Panc1 (cell line): ENCODE results near the gene NPAS3.

ENCODE experiments used
- POLR2AphosphoS5 ChIP-seq: IDR thresholded peaks from 2 replicates; pipeline ENCODE4 v1.6.1; 2012; ENCODE audit warnings: mild to moderate bottlenecking, low read depth, low read length, moderate library complexity
- REST ChIP-seq, 2 experiments: IDR thresholded peaks; 2 replicates each; pipeline ENCODE4 v1.6.1; 2011 to 2012; ENCODE audit warnings: low read depth in 2 of 2, control low read depth in 1 of 2, low read length in 1 of 2, mild to moderate bottlenecking in 1 of 2, moderate library complexity in 1 of 2; ENCODE audit not compliant: insufficient read depth in 1 of 2
- SIN3A ChIP-seq: IDR thresholded peaks from 2 replicates; pipeline ENCODE4 v1.6.1; 2012; ENCODE audit warnings: low read depth, mild to moderate bottlenecking, low read length, moderate library complexity, borderline replicate concordance; ENCODE audit not compliant: insufficient read depth
- TCF7L2 ChIP-seq: IDR thresholded peaks from 2 replicates; pipeline ENCODE4 v1.6.1; 2011; ENCODE audit warnings: mild to moderate bottlenecking, low read depth, low read length, inconsistent platforms
- TF ChIP-seq, protein P1 (sequence below): fragments of 450-650 bp; IDR thresholded peaks from 2 replicates; pipeline ENCODE4 v1.5.1; 2017; ENCODE audit warnings: mild to moderate bottlenecking

- TF ChIP-seq, protein P1, sequence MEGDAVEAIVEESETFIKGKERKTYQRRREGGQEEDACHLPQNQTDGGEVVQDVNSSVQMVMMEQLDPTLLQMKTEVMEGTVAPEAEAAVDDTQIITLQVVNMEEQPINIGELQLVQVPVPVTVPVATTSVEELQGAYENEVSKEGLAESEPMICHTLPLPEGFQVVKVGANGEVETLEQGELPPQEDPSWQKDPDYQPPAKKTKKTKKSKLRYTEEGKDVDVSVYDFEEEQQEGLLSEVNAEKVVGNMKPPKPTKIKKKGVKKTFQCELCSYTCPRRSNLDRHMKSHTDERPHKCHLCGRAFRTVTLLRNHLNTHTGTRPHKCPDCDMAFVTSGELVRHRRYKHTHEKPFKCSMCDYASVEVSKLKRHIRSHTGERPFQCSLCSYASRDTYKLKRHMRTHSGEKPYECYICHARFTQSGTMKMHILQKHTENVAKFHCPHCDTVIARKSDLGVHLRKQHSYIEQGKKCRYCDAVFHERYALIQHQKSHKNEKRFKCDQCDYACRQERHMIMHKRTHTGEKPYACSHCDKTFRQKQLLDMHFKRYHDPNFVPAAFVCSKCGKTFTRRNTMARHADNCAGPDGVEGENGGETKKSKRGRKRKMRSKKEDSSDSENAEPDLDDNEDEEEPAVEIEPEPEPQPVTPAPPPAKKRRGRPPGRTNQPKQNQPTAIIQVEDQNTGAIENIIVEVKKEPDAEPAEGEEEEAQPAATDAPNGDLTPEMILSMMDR = no peak
- no peak for TF ChIP-seq POLR2AphosphoS5
- TF ChIP-seq TCF7L2 = no peak
- no peak for TF ChIP-seq SIN3A
- no peak for TF ChIP-seq REST (IDR thresholded peaks at IDR 0.05; ENCODE audit: insufficient read depth in 1 of 2, low read depth in 2 of 2, low read length in 1 of 2)
Observed at GRCh38 chr14:33774723-33775470, 836.2 kb downstream of the NPAS3 start.
